ENCODE data around the gene PRRT4. TPM values are rescaled to one million over a fixed set of nuclear protein-coding genes. Genes with fewer than 3 reads are reported as not detected.

PRRT4 gene
- total RNA-seq, 2 donors from 2014 or later = 2.2 to 3.7 TPM

GRCh38 chr7:128341733-128342132 lies 19.8 kb downstream of the PRRT4 start:
- ATAC-seq (ENCODE audit: insufficient number of reproducible peaks, low FRiP score, low read depth) = no peak
- DNase-seq (ENCODE audit: low spot score) = no peak
- peaks cover 11% of the 10 kb centered on the region for H3K36me3 ChIP-seq
- no peak for TF ChIP-seq CTCF (IDR thresholded peaks at IDR 0.05)
- H3K27me3 ChIP-seq (replicated peaks; ENCODE audit: insufficient read depth) = no peaks in the 10 kb centered on the region
- H3K9me3 ChIP-seq = no peaks in the 10 kb centered on the region
- no peak overlapping the region for H3K4me3 ChIP-seq
- H3K4me1 ChIP-seq (ENCODE audit: control insufficient read depth in 1 of 2, low read depth in 2 of 2) = peaks cover 19 to 22% of the 10 kb centered on the region in 2 donors
- no peak overlapping the region for H3K27ac ChIP-seq

GRCh38 chr7:128335730-128336129 lies 25.8 kb downstream of the PRRT4 start:
- TF ChIP-seq CTCF (IDR thresholded peaks at IDR 0.05) = no peak
- Histone ChIP-seq H3K4me3 (no peak overlapping the region), H3K36me3 (peaks cover 41% of the 10 kb centered on the region), H3K4me1 (ENCODE audit: control insufficient read depth in 1 of 2, low read depth in 2 of 2) (no peaks in the 10 kb centered on the region), H3K27ac (no peak overlapping the region), H3K9me3 (no peaks in the 10 kb centered on the region), H3K27me3 (replicated peaks; ENCODE audit: insufficient read depth) (no peaks in the 10 kb centered on the region)
- DNase-seq (ENCODE audit: low spot score) = no peak
- no peak for ATAC-seq (ENCODE audit: insufficient number of reproducible peaks, low FRiP score, low read depth)

- H3K4me1 ChIP-seq (ENCODE audit: control insufficient read depth in 1 of 2, low read depth in 2 of 2) = peaks cover 0 to 9% of the 10 kb centered on the region in 2 donors
- H3K4me3 ChIP-seq = no peak overlapping the region
- ATAC-seq (ENCODE audit: insufficient number of reproducible peaks, low FRiP score, low read depth) (no peak), DNase-seq (ENCODE audit: low spot score) (no peak)
- no peaks in the 10 kb centered on the region for H3K9me3 ChIP-seq
- TF ChIP-seq CTCF (IDR thresholded peaks at IDR 0.05) = no peak
- no peaks in the 10 kb centered on the region for H3K27me3 ChIP-seq (replicated peaks; ENCODE audit: insufficient read depth)
- H3K36me3 ChIP-seq = peaks cover 54% of the 10 kb centered on the region
- peak overlapping the region; percentile 50 to 72 for H3K27ac ChIP-seq
Observed at GRCh38 chr7:128324368-128324680, 37.2 kb downstream of the PRRT4 start.

- peak overlapping the region; percentile 50 to 72 for H3K27ac ChIP-seq
- DNase-seq (ENCODE audit: low spot score) (no peak), ATAC-seq (ENCODE audit: insufficient number of reproducible peaks, low FRiP score, low read depth) (no peak)
- no peak for TF ChIP-seq CTCF (IDR thresholded peaks at IDR 0.05)
- H3K4me1 ChIP-seq (ENCODE audit: control insufficient read depth in 1 of 2, low read depth in 2 of 2) = peaks cover 0 to 9% of the 10 kb centered on the region in 2 donors
- peaks cover 53% of the 10 kb centered on the region for H3K36me3 ChIP-seq
- no peaks in the 10 kb centered on the region for H3K27me3 ChIP-seq (replicated peaks; ENCODE audit: insufficient read depth)
- no peaks in the 10 kb centered on the region for H3K9me3 ChIP-seq
- H3K4me3 ChIP-seq = no peak overlapping the region
Observed at GRCh38 chr7:128323459-128324367, 37.8 kb downstream of the PRRT4 start.

GRCh38 chr7:128323040-128323439 lies 38.5 kb downstream of the PRRT4 start:
- Histone ChIP-seq H3K27ac (peak overlapping the region in 1 of 2 donors; percentile 72), H3K9me3 (no peaks in the 10 kb centered on the region), H3K27me3 (replicated peaks; ENCODE audit: insufficient read depth) (no peaks in the 10 kb centered on the region), H3K36me3 (peaks cover 47% of the 10 kb centered on the region), H3K4me3 (no peak overlapping the region), H3K4me1 (ENCODE audit: control insufficient read depth in 1 of 2, low read depth in 2 of 2) (peaks cover 0 to 9% of the 10 kb centered on the region in 2 donors)
- DNase-seq (ENCODE audit: low spot score) = no peak
- no peak for TF ChIP-seq CTCF (IDR thresholded peaks at IDR 0.05)
- no peak for ATAC-seq (ENCODE audit: insufficient number of reproducible peaks, low FRiP score, low read depth)

All from thoracic aorta (tissue), 2 donors.